ENCODE measurements around the gene ACSM2A. TPM values are rescaled to one million over a fixed set of nuclear protein-coding genes. Genes with fewer than 3 reads are reported as not detected.
"Not testable (repeated sequence)": the region's sequence is repeated elsewhere in the genome, so short reads cannot be mapped to it uniquely, and the experiment has no call there.

ACSM2A gene
- total RNA-seq, 2 donors from 2014 or later, result not detected

- Mint-ChIP-seq H3K9me3 (no peaks in the 10 kb centered on the region), H3K27ac (no peak overlapping the region), H3K36me3 (ENCODE audit: low read depth) (no peaks in the 10 kb centered on the region), H3K4me1 (no peaks in the 10 kb centered on the region), H3K27me3 (ENCODE audit: insufficient read depth) (no peaks in the 10 kb centered on the region), H3K4me3 (no peak overlapping the region)
- H3K36me3 ChIP-seq (ENCODE audit: control insufficient read depth, insufficient read depth, low read length), result no peaks in the 10 kb centered on the region
- no peak overlapping the region for H3K27ac ChIP-seq (ENCODE audit: low read depth, low read length)
- no peaks in the 10 kb centered on the region for H3K27me3 ChIP-seq (ENCODE audit: control insufficient read depth, insufficient read depth, low read length, poor library complexity, severe bottlenecking)
- no peaks in the 10 kb centered on the region for H3K9me3 ChIP-seq (ENCODE audit: control insufficient read depth, low read length)
- 79 to 89% methylated on average over 2 of the region's 3 CpGs for WGBS, 2 experiments (ENCODE audit: insufficient coverage in 1 of 2, insufficient read length in 1 of 2)
- H3K9ac ChIP-seq (ENCODE audit: extremely low read depth, low read length, poor library complexity, severe bottlenecking), result no peak overlapping the region
- H3K4me1 ChIP-seq (ENCODE audit: control insufficient read depth, insufficient read depth, low read length), result no peaks in the 10 kb centered on the region
- no peak overlapping the region for H3K4me3 ChIP-seq (ENCODE audit: low read length)
- no peak for DNase-seq
- no peak for TF ChIP-seq CTCF (conservative IDR thresholded peaks at IDR 0.05)
Observed at GRCh38 chr16:20441191-20441590, 10.1 kb upstream of the ACSM2A start.

GRCh38 chr16:20441859-20442258, 9.5 kb upstream of the ACSM2A start:
- H3K27ac ChIP-seq (ENCODE audit: low read depth, low read length); DNase-seq; H3K9ac ChIP-seq (ENCODE audit: extremely low read depth, low read length, poor library complexity, severe bottlenecking); H3K36me3 ChIP-seq (ENCODE audit: control insufficient read depth, insufficient read depth, low read length); H3K9me3 ChIP-seq (ENCODE audit: control insufficient read depth, low read length); H3K27me3 Mint-ChIP-seq (ENCODE audit: insufficient read depth); H3K4me3 ChIP-seq (ENCODE audit: low read length); H3K4me3 Mint-ChIP-seq; H3K27me3 ChIP-seq (ENCODE audit: control insufficient read depth, insufficient read depth, low read length, poor library complexity, severe bottlenecking); H3K36me3 Mint-ChIP-seq (ENCODE audit: low read depth); H3K9me3 Mint-ChIP-seq; H3K4me1 ChIP-seq (ENCODE audit: control insufficient read depth, insufficient read depth, low read length); H3K4me1 Mint-ChIP-seq; H3K27ac Mint-ChIP-seq: not testable (repeated sequence)
- 79 to 100% methylated on average over 2 of the region's 4 CpGs for WGBS, 2 experiments (ENCODE audit: insufficient coverage in 1 of 2, insufficient read length in 1 of 2)

- not testable (repeated sequence) for H3K4me1 Mint-ChIP-seq; H3K27ac Mint-ChIP-seq; H3K9ac ChIP-seq (ENCODE audit: extremely low read depth, low read length, poor library complexity, severe bottlenecking); DNase-seq; H3K36me3 Mint-ChIP-seq (ENCODE audit: low read depth); H3K4me1 ChIP-seq (ENCODE audit: control insufficient read depth, insufficient read depth, low read length); H3K27ac ChIP-seq (ENCODE audit: low read depth, low read length); H3K27me3 Mint-ChIP-seq (ENCODE audit: insufficient read depth); H3K27me3 ChIP-seq (ENCODE audit: control insufficient read depth, insufficient read depth, low read length, poor library complexity, severe bottlenecking); H3K9me3 ChIP-seq (ENCODE audit: control insufficient read depth, low read length); H3K36me3 ChIP-seq (ENCODE audit: control insufficient read depth, insufficient read depth, low read length); H3K4me3 ChIP-seq (ENCODE audit: low read length); H3K4me3 Mint-ChIP-seq; H3K9me3 Mint-ChIP-seq
- WGBS, 2 experiments (ENCODE audit: insufficient coverage in 1 of 2, insufficient read length in 1 of 2), result no CpG with 5 or more reads among the region's 3 CpGs
Observed at GRCh38 chr16:20446652-20447393, 4.5 kb upstream of the ACSM2A start.

GRCh38 chr16:20453633-20454032, 2.3 kb downstream of the ACSM2A start:
- H3K9me3 Mint-ChIP-seq, result peaks cover 15% of the 10 kb centered on the region

GRCh38 chr16:20459227-20459626, 7.9 kb downstream of the ACSM2A start:
- not testable (repeated sequence) for H3K9me3 ChIP-seq (ENCODE audit: control insufficient read depth, low read length); H3K9ac ChIP-seq (ENCODE audit: extremely low read depth, low read length, poor library complexity, severe bottlenecking); H3K27ac Mint-ChIP-seq; H3K27me3 ChIP-seq (ENCODE audit: control insufficient read depth, insufficient read depth, low read length, poor library complexity, severe bottlenecking); H3K4me1 Mint-ChIP-seq; H3K4me3 Mint-ChIP-seq; H3K4me3 ChIP-seq (ENCODE audit: low read length); H3K36me3 ChIP-seq (ENCODE audit: control insufficient read depth, insufficient read depth, low read length); H3K27me3 Mint-ChIP-seq (ENCODE audit: insufficient read depth); DNase-seq; H3K27ac ChIP-seq (ENCODE audit: low read depth, low read length); H3K4me1 ChIP-seq (ENCODE audit: control insufficient read depth, insufficient read depth, low read length); H3K36me3 Mint-ChIP-seq (ENCODE audit: low read depth)
- 88% methylated on average over 1 of the region's 2 CpGs; no CpG with 5 or more reads in 1 of the 2 experiments for WGBS, 2 experiments (ENCODE audit: insufficient coverage in 1 of 2, insufficient read length in 1 of 2)
- peaks cover 40% of the 10 kb centered on the region for H3K9me3 Mint-ChIP-seq

More at GRCh38 chr16:20453633-20454032, 2.3 kb downstream of the ACSM2A start:
- not testable (repeated sequence) for H3K4me1 Mint-ChIP-seq; H3K27me3 ChIP-seq (ENCODE audit: control insufficient read depth, insufficient read depth, low read length, poor library complexity, severe bottlenecking); H3K9me3 ChIP-seq (ENCODE audit: control insufficient read depth, low read length); H3K27ac ChIP-seq (ENCODE audit: low read depth, low read length); H3K27me3 Mint-ChIP-seq (ENCODE audit: insufficient read depth); H3K9ac ChIP-seq (ENCODE audit: extremely low read depth, low read length, poor library complexity, severe bottlenecking); H3K27ac Mint-ChIP-seq; DNase-seq; H3K4me3 Mint-ChIP-seq; H3K36me3 ChIP-seq (ENCODE audit: control insufficient read depth, insufficient read depth, low read length); H3K4me3 ChIP-seq (ENCODE audit: low read length); H3K4me1 ChIP-seq (ENCODE audit: control insufficient read depth, insufficient read depth, low read length); H3K36me3 Mint-ChIP-seq (ENCODE audit: low read depth)
- 71% methylated on average over 1 of the region's 5 CpGs; no CpG with 5 or more reads in 1 of the 2 experiments for WGBS, 2 experiments (ENCODE audit: insufficient coverage in 1 of 2, insufficient read length in 1 of 2)

GRCh38 chr16:20460313-20460712, 9.0 kb downstream of the ACSM2A start:
- H3K36me3 ChIP-seq (ENCODE audit: control insufficient read depth, insufficient read depth, low read length); H3K4me1 ChIP-seq (ENCODE audit: control insufficient read depth, insufficient read depth, low read length); H3K27me3 Mint-ChIP-seq (ENCODE audit: insufficient read depth); H3K27ac Mint-ChIP-seq; H3K36me3 Mint-ChIP-seq (ENCODE audit: low read depth); DNase-seq; H3K9me3 ChIP-seq (ENCODE audit: control insufficient read depth, low read length); H3K4me1 Mint-ChIP-seq; H3K9ac ChIP-seq (ENCODE audit: extremely low read depth, low read length, poor library complexity, severe bottlenecking); H3K27me3 ChIP-seq (ENCODE audit: control insufficient read depth, insufficient read depth, low read length, poor library complexity, severe bottlenecking); H3K4me3 Mint-ChIP-seq; H3K27ac ChIP-seq (ENCODE audit: low read depth, low read length); H3K4me3 ChIP-seq (ENCODE audit: low read length): not testable (repeated sequence)
- 73% methylated on average over 1 of the region's 4 CpGs; no CpG with 5 or more reads in 1 of the 2 experiments for WGBS, 2 experiments (ENCODE audit: insufficient coverage in 1 of 2, insufficient read length in 1 of 2)
- H3K9me3 Mint-ChIP-seq, result peaks cover 38% of the 10 kb centered on the region
